K562 (cell line): ENCODE measurements around the gene SCARF2. TPM values are rescaled to one million over a fixed set of nuclear protein-coding genes. Genes with fewer than 3 reads are reported as not detected.

Experiments
- CUX1 ChIP-seq: fragments of 200-800 bp; sonication (Bioruptor generic); IDR thresholded peaks from 2 replicates; pipeline ENCODE4 v1.6.1; 2016; ENCODE audit warnings: missing genetic modification characterization, missing compliant biosample characterization
- DACH1 ChIP-seq: fragments of 450-650 bp; IDR thresholded peaks from 2 replicates; pipeline ENCODE4 v1.6.1; 2018; ENCODE audit not compliant: partially characterized antibody
- HDAC1 ChIP-seq, 2 experiments: fragments of 450-650 bp; IDR thresholded peaks; 2 replicates each; pipeline ENCODE4 v1.6.1; 2016 to 2017; ENCODE audit warnings: inconsistent platforms in 1 of 2, mild to moderate bottlenecking in 1 of 2, moderate library complexity in 1 of 2
- HNRNPUL1 ChIP-seq: fragments of 200-400 bp; formaldehyde crosslinking; IDR thresholded peaks from 2 replicates; pipeline ENCODE4 v1.6.1; 2017; ENCODE audit warnings: low read length
- HOMEZ ChIP-seq: fragments of 250-450 bp; sonication (Bioruptor Pico); IDR thresholded peaks from 2 replicates; pipeline ENCODE4 v1.4.0; 2020; ENCODE audit warnings: mild to moderate bottlenecking, moderate library complexity
- ID3 ChIP-seq, 2 experiments: fragments of 250-450 bp in 1 of 2; fragments of 450-650 bp in 1 of 2; sonication (Bioruptor Pico) in 1 of 2; IDR thresholded peaks; 2 replicates each; pipeline versions ENCODE4 v1.6.1 to v1.8.0; 2016 to 2021; ENCODE audit warnings: mild to moderate bottlenecking in 2 of 2, moderate library complexity in 2 of 2, missing compliant biosample characterization in 1 of 2, missing genetic modification characterization in 1 of 2
- MAZ ChIP-seq, 2 experiments: fragments of 450-650 bp in 1 of 2; sonication (generic) in 1 of 2; formaldehyde crosslinking; IDR thresholded peaks in 1 of 2; conservative IDR thresholded peaks in 1 of 2; 2 replicates each; pipeline versions ENCODE4 v1.4.0 to v1.5.0; 2020; ENCODE audit warnings: mild to moderate bottlenecking in 1 of 2, missing genetic modification reagents in 1 of 2
- PHB ChIP-seq: fragments of 250-450 bp; sonication (Bioruptor Pico); IDR thresholded peaks from 2 replicates; pipeline ENCODE4 v1.5.0; 2021
- POLR3A ChIP-seq: IDR thresholded peaks from 2 replicates; pipeline ENCODE4 v1.6.1; 2011; ENCODE audit warnings: borderline replicate concordance, mild to moderate bottlenecking, moderate library complexity; ENCODE audit not compliant: insufficient read length, insufficient read depth; ENCODE audit errors: extremely low read depth
- SMARCA4 ChIP-seq: fragments of 450-650 bp; IDR thresholded peaks from 2 replicates; pipeline ENCODE4 v1.6.1; 2016
- ZBTB26 ChIP-seq: fragments of 450-650 bp; formaldehyde crosslinking; IDR thresholded peaks from 2 replicates; pipeline ENCODE4 v1.4.0; 2022; ENCODE audit warnings: missing genetic modification characterization
- ZBTB7A ChIP-seq: IDR thresholded peaks from 2 replicates; pipeline ENCODE4 v1.6.1; 2011; ENCODE audit warnings: low read depth, mild to moderate bottlenecking, low read length, moderate library complexity, borderline replicate concordance; ENCODE audit not compliant: control insufficient read depth
- ZNF217 ChIP-seq: sonication (generic); formaldehyde crosslinking; IDR thresholded peaks from 2 replicates; pipeline ENCODE4 v1.8.0; 2022; ENCODE audit warnings: mild to moderate bottlenecking, missing genetic modification reagents
- ZNF41 ChIP-seq: fragments of 250-450 bp; sonication (Bioruptor Pico); conservative IDR thresholded peaks from 2 replicates; pipeline ENCODE4 v1.4.0; 2020; ENCODE audit warnings: mild to moderate bottlenecking
- ZNF639 ChIP-seq, 2 experiments: fragments of 200-800 bp in 1 of 2; sonication (Bioruptor generic) in 1 of 2; sonication (generic) in 1 of 2; formaldehyde crosslinking in 1 of 2; IDR thresholded peaks in 1 of 2; conservative IDR thresholded peaks in 1 of 2; 2 replicates each; pipeline versions ENCODE4 v1.5.0 to v1.6.1; 2016 to 2020; ENCODE audit warnings: missing compliant biosample characterization in 1 of 2, missing genetic modification characterization in 1 of 2, missing genetic modification reagents in 1 of 2
- ZSCAN29 ChIP-seq: fragments of 450-650 bp; IDR thresholded peaks from 2 replicates; pipeline ENCODE4 v1.6.1; 2017
- polyA plus RNA-seq, 8 experiments: library from polyadenylated mRNA; depleted of rRNA in 4 of 8; stranded (reverse) in 5 of 8; unstranded in 3 of 8; fragments of >200 nt; fragmentation: Nextera tagmentation in 2 of 8; fragmentation: Illumina TruSeq in 1 of 8; extraction: Ambion mirVana in 2 of 8; extraction: Trizol in 1 of 8; gene quantifications; 2 replicates each; pipeline versions ENCODE4 v1.2.1 to v1.2.3, GENCODE V29; 2011 to 2014; ENCODE audit warnings: inconsistent platforms in 1 of 8, missing spikeins in 1 of 8
- total RNA-seq, 7 experiments: library from RNA; depleted of rRNA in 6 of 7; stranded (reverse); fragments of >200 nt in 6 of 7; fragmentation: Illumina TruSeq in 2 of 7; extraction: Trizol in 2 of 7; gene quantifications; 2 replicates each; pipeline versions ENCODE4 v1.2.1 to v1.2.3, GENCODE V29; 2011 to 2021; ENCODE audit warnings: low replicate concordance in 1 of 7

The SCARF2 gene
- total and polyA plus RNA-seq, 9 of the 15 experiments (the other 6 are each of a cell fraction or from before 2014, with no cell fraction given), result 0.06 to 0.32 (median 0.21) TPM; not detected in 5

GRCh38 chr22:20428496-20429253, 8.9 kb downstream of the SCARF2 start (continued):
- peak in 1 of 2 experiments; percentile 1; a peak in 1 of 4 replicates for TF ChIP-seq ZNF639 (CRISPR knock-in tag; conservative IDR thresholded peaks at IDR 0.05 in 1 of 2, IDR thresholded peaks at IDR 0.05 in 1 of 2)
- no peak for TF ChIP-seq ZNF41 (CRISPR knock-in tag)
- no peak for TF ChIP-seq HNRNPUL1
- no peak for TF ChIP-seq CUX1
- TF ChIP-seq HOMEZ, result peak; percentile 84; the same call in 1 of the 2 replicates
- TF ChIP-seq ZBTB7A, result no peak
- no peak for TF ChIP-seq POLR3A
- peak; percentile 99 for TF ChIP-seq ZSCAN29
- peak; percentile 97 for TF ChIP-seq ZBTB26 (CRISPR knock-in tag)
- no peak for TF ChIP-seq HDAC1 (IDR thresholded peaks at IDR 0.05)
- TF ChIP-seq MAZ (CRISPR knock-in tag; conservative IDR thresholded peaks at IDR 0.05 in 1 of 2, IDR thresholded peaks at IDR 0.05 in 1 of 2), result no peak; a peak in 1 of 4 replicates
- no peak for TF ChIP-seq SMARCA4
- TF ChIP-seq PHB (CRISPR knock-in tag), result no peak; the same call in none of the 2 replicates
- TF ChIP-seq ZNF217 (CRISPR knock-in tag), result no peak
- no peak for TF ChIP-seq ID3 (CRISPR knock-in tag; IDR thresholded peaks at IDR 0.05)
- peak; percentile 84; the same call in 1 of the 2 replicates for TF ChIP-seq ID3 (tag; IDR thresholded peaks at IDR 0.05)
- no peak for TF ChIP-seq DACH1
